ENCODE results near the gene RAB8B. TPM values are rescaled to one million over a fixed set of nuclear protein-coding genes. Genes with fewer than 3 reads are reported as not detected.

The RAB8B gene
- total RNA-seq, 1 experiment from 2014 or later, result 8.5 TPM

GRCh38 chr15:63166219-63166618 is 23.2 kb upstream of the RAB8B start:
- intact Hi-C loops (cut with micrococcal nuclease), result no loop called here
- DNase-seq, result peak; percentile 34
- POLR2A ChIA-PET (ENCODE audit: unreplicated experiment), result interaction anchor here (0.6 kb wide), 1 partner anchor 74 kb away, joined by 24 read pairs; no protein-coding TSS in a partner anchor

GRCh38 chr15:63169788-63170187 is 19.6 kb upstream of the RAB8B start:
- Histone ChIP-seq H3F3A (ENCODE audit: low read length, unreplicated experiment) (no peaks in the 10 kb centered on the region), H3K4me1 (ENCODE audit: insufficient read depth, low read length) (no peaks in the 10 kb centered on the region), H3K36me3 (ENCODE audit: low read depth, low read length) (no peaks in the 10 kb centered on the region), H3K4me2 (ENCODE audit: low read length) (no peak overlapping the region), H3K9ac (ENCODE audit: low read length) (no peak overlapping the region), H3K9me2 (replicated peaks; ENCODE audit: low read length) (no peaks in the 10 kb centered on the region), H3K4me3 (ENCODE audit: low read length) (no peak overlapping the region), H3K79me2 (ENCODE audit: low read length) (no peaks in the 10 kb centered on the region), H3K27me3 (ENCODE audit: low read length) (no peaks in the 10 kb centered on the region), H3K27ac (ENCODE audit: low read length) (no peak overlapping the region), H3K9me3 (ENCODE audit: low read length) (no peaks in the 10 kb centered on the region), H2AFZ (ENCODE audit: low read length) (no peak overlapping the region), H4K20me1 (ENCODE audit: low read length) (no peaks in the 10 kb centered on the region)
- CTCF ChIA-PET, result no interaction called here
- intact Hi-C loops (cut with micrococcal nuclease), result no loop called here
- TF ChIP-seq CTCF (conservative IDR thresholded peaks at IDR 0.05; ENCODE audit: low read depth, low read length) (no peak), EZH2phosphoT487 (IDR thresholded peaks at IDR 0.05; ENCODE audit: borderline replicate concordance, low read length) (no peak), EZH2 (IDR thresholded peaks at IDR 0.05; ENCODE audit: low read length, unreplicated experiment) (no peak)
- no TSS peak for BruUV-seq (replicated peaks)
- POLR2A ChIA-PET (ENCODE audit: unreplicated experiment), result no interaction called here
- no peak for ATAC-seq
- DNase-seq, result no peak

More at GRCh38 chr15:63166219-63166618, 23.2 kb upstream of the RAB8B start:
- Histone ChIP-seq H3K27ac (ENCODE audit: low read length) (no peak overlapping the region), H2AFZ (ENCODE audit: low read length) (no peak overlapping the region), H3K4me2 (ENCODE audit: low read length) (no peak overlapping the region), H3K4me1 (ENCODE audit: insufficient read depth, low read length) (no peaks in the 10 kb centered on the region), H4K20me1 (ENCODE audit: low read length) (no peaks in the 10 kb centered on the region), H3K9me3 (ENCODE audit: low read length) (no peaks in the 10 kb centered on the region), H3F3A (ENCODE audit: low read length, unreplicated experiment) (no peaks in the 10 kb centered on the region), H3K4me3 (ENCODE audit: low read length) (no peak overlapping the region), H3K9ac (ENCODE audit: low read length) (no peak overlapping the region), H3K9me2 (replicated peaks; ENCODE audit: low read length) (no peaks in the 10 kb centered on the region), H3K27me3 (ENCODE audit: low read length) (no peaks in the 10 kb centered on the region), H3K79me2 (ENCODE audit: low read length) (no peaks in the 10 kb centered on the region), H3K36me3 (ENCODE audit: low read depth, low read length) (no peaks in the 10 kb centered on the region)
- ATAC-seq, result peak; percentile 65
- no peak for TF ChIP-seq EZH2 (IDR thresholded peaks at IDR 0.05; ENCODE audit: low read length, unreplicated experiment)
- peak; percentile 52 for TF ChIP-seq CTCF (conservative IDR thresholded peaks at IDR 0.05; ENCODE audit: low read depth, low read length)
- BruUV-seq (replicated peaks), result no TSS peak
- CTCF ChIA-PET, result interaction anchor here (0.6 to 0.7 kb wide), 2 partner anchors 68 to 95 kb away, joined by 3 to 4 read pairs; no protein-coding TSS in a partner anchor

GRCh38 chr15:63172376-63172775 is 17.0 kb upstream of the RAB8B start:
- intact Hi-C loops (cut with micrococcal nuclease), result no loop called here
- no peaks in the 10 kb centered on the region for H3K36me3 ChIP-seq (ENCODE audit: low read depth, low read length)
- TF ChIP-seq CTCF (conservative IDR thresholded peaks at IDR 0.05; ENCODE audit: low read depth, low read length) (no peak), EZH2phosphoT487 (IDR thresholded peaks at IDR 0.05; ENCODE audit: borderline replicate concordance, low read length) (no peak), EZH2 (IDR thresholded peaks at IDR 0.05; ENCODE audit: low read length, unreplicated experiment) (no peak)
- H3K79me2 ChIP-seq (ENCODE audit: low read length), result no peaks in the 10 kb centered on the region
- ATAC-seq, result no peak
- H3K4me2 ChIP-seq (ENCODE audit: low read length), result no peak overlapping the region
- H2AFZ ChIP-seq (ENCODE audit: low read length), result no peak overlapping the region
- CTCF ChIA-PET, result no interaction called here
- POLR2A ChIA-PET (ENCODE audit: unreplicated experiment), result no interaction called here
- DNase-seq, result no peak
- H3K27ac ChIP-seq (ENCODE audit: low read length), result no peak overlapping the region
- H3F3A ChIP-seq (ENCODE audit: low read length, unreplicated experiment), result no peaks in the 10 kb centered on the region
- H3K27me3 ChIP-seq (ENCODE audit: low read length), result no peaks in the 10 kb centered on the region
- BruUV-seq (replicated peaks), result no TSS peak
- H3K9me3 ChIP-seq (ENCODE audit: low read length), result no peaks in the 10 kb centered on the region
- H3K9ac ChIP-seq (ENCODE audit: low read length), result no peak overlapping the region
- no peaks in the 10 kb centered on the region for H4K20me1 ChIP-seq (ENCODE audit: low read length)
- peaks cover 7% of the 10 kb centered on the region for H3K4me1 ChIP-seq (ENCODE audit: insufficient read depth, low read length)
- H3K4me3 ChIP-seq (ENCODE audit: low read length), result no peak overlapping the region
- H3K9me2 ChIP-seq (replicated peaks; ENCODE audit: low read length), result no peaks in the 10 kb centered on the region
